Kidney (tissue), 14 donors: ENCODE measurements around the gene RFX8. TPM values are rescaled to one million over a fixed set of nuclear protein-coding genes. Genes with fewer than 3 reads are reported as not detected.

Source experiments
- DNase-seq, 5 donors: peaks; one replicate each; pipeline ENCODE4 v3.0.0-alpha.2; 2013 to 2020
- FAIRE-seq: peaks from 2 replicates; lab custom pipeline; 2012; peaks lifted over from hg19 to GRCh38; lab: Jason Lieb, UNC
- H3K27ac ChIP-seq, 2 donors: one replicate each; pipeline ENCODE4 v1.7.0; 2013; ENCODE audit warnings: low read depth in 2 of 2, low read length in 2 of 2, inconsistent platforms in 1 of 2
- H3K27me3 ChIP-seq: one replicate; pipeline ENCODE4 v1.7.1; 2013; ENCODE audit warnings: low read length, inconsistent platforms; ENCODE audit not compliant: control insufficient read depth, insufficient read depth
- H3K36me3 ChIP-seq, 3 donors: one replicate each; pipeline versions ENCODE4 v1.7.0 to v1.7.1; 2013; ENCODE audit warnings: low read length in 3 of 3, control low read depth in 1 of 3, inconsistent platforms in 1 of 3; ENCODE audit not compliant: insufficient read depth in 3 of 3, control insufficient read depth in 2 of 3
- H3K4me1 ChIP-seq, 3 donors: one replicate each; pipeline versions ENCODE4 v1.7.0 to v1.7.1; 2013; ENCODE audit warnings: low read length in 3 of 3, inconsistent platforms in 1 of 3, low read depth in 1 of 3; ENCODE audit not compliant: control insufficient read depth in 2 of 3, insufficient read depth in 2 of 3
- H3K4me3 ChIP-seq, 3 donors: one replicate each; pipeline versions ENCODE4 v1.7.0 to v1.8.1; 2013; ENCODE audit warnings: low read length in 3 of 3, control low read depth in 1 of 3, inconsistent platforms in 1 of 3
- H3K9ac ChIP-seq, 3 donors: one replicate each; pipeline versions ENCODE4 v1.7.0 to v1.7.1; 2013; ENCODE audit warnings: low read length in 3 of 3, control low read depth in 1 of 3, inconsistent platforms in 1 of 3
- H3K9me3 ChIP-seq, 3 donors: one replicate each; pipeline versions ENCODE4 v1.7.0 to v1.7.1; 2013; ENCODE audit warnings: low read length in 3 of 3, control low read depth in 1 of 3, inconsistent platforms in 1 of 3; ENCODE audit not compliant: control insufficient read depth in 2 of 3, insufficient read depth in 1 of 3
- CTCF ChIP-seq: IDR thresholded peaks from 3 replicates; pipeline ENCODE4 v1.5.1; 2012; ENCODE audit warnings: mild to moderate bottlenecking, moderate library complexity, borderline replicate concordance; ENCODE audit not compliant: insufficient read depth; ENCODE audit errors: extremely low read depth
- intact Hi-C: fragments of 100-400 bp; cut with DNase I; formaldehyde crosslinking; loops from one replicate; pipeline ENCODE4 v1.11.1; 2022
- polyA plus RNA-seq: library from polyadenylated mRNA; stranded (reverse); fragments of 350-450 nt; fragmentation: Illumina TruSeq; extraction: RNeasy Lipid Tissue Mini Kit (QIAGEN cat#74804); gene quantifications from one replicate; pipeline ENCODE4 v1.2.3, GENCODE V29; 2014; ENCODE audit warnings: low read depth, low replicate concordance; ENCODE audit not compliant: insufficient read depth
- total RNA-seq: library from RNA; stranded (reverse); fragmentation: NEBNext Ultra II Directional; extraction: Animal tissue kit (Norgen Biotek cat#: 25700); gene quantifications from one replicate; pipeline ENCODE4 v1.2.1, GENCODE V29; 2021
- donor health status: control.
- donor health status: control.
- donor health status: control.
- donor health status: control.
- donor health status: control.
- donor health status: DM: yes; HTN: yes; CAD: no.
- donor health status: Normal renal cell carcinoma (clear cell type).

Gene RFX8
- total and polyA plus RNA-seq, 2 donors from 2014 or later, result 0.28 TPM; not detected in 1

GRCh38 chr2:101388232-101388631 lies 86.7 kb downstream of the RFX8 start:
- Histone ChIP-seq H3K4me3 (no peak overlapping the region), H3K4me1 (peaks cover 0 to 10% (median 6%) of the 10 kb centered on the region in 3 donors), H3K9me3 (no peaks in the 10 kb centered on the region), H3K27me3 (peaks cover 21% of the 10 kb centered on the region), H3K9ac (no peak overlapping the region), H3K36me3 (no peaks in the 10 kb centered on the region), H3K27ac (no peak overlapping the region)
- no peak for TF ChIP-seq CTCF
- intact Hi-C loops, result no loop called here
- FAIRE-seq (no peak), DNase-seq (no peak)

DNA sequence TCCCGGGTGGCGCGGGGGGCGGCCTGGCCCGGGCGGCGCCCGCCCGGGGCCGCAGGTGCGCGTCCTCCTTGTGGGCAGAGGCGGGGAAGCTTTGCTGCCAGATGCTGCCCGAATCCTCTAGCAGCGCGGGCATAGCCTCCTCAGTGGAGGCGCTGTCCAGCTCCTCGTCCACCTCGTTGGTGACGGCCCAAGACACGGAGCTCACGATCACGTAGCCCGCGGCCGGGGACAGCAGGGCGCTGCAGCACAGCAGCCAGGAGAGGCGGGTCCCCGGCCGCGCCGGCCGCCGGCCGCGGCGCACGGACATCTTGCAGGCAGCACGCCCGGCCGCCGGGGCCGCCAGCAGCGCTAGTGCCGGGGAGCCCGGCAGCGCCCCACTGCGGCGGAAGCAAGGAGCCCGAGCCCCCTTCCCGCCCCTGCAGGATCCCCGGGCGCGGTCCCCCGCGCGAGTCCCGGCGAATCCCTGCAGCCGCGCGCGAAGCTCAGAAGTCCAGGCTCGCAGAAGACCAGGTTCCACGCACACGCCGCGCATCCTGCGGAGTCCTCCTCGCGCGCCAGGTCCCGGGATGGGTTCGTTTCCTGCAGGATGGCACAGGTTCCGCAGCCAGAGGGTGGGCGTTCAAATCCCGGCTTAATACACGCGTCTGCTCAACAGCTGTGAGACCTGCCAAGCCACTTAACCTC lies 87.6 kb downstream of the RFX8 start, which contains the start of gene CREG2:
CREG2 (minus strand) TSS at position 353 of the 684 bp plus-strand sequence; CDS start at position 307, 46 bp downstream.
- peak; percentile 81 to 90 (median 87) for DNase-seq
- H3K36me3 ChIP-seq, result no peaks in the 10 kb centered on the region
- H3K4me3 ChIP-seq, result peak within 1 kb of the TSS in 2 of 3 donors; percentile 16 to 33
- H3K9me3 ChIP-seq, result no peaks in the 10 kb centered on the region
- peaks cover 0 to 10% (median 6%) of the 10 kb centered on the region in 3 donors for H3K4me1 ChIP-seq
- peak; percentile 25 for TF ChIP-seq CTCF
- H3K9ac ChIP-seq, result no peak within 1 kb of the TSS
- no peak within 1 kb of the TSS for H3K27ac ChIP-seq
- peaks cover 21% of the 10 kb centered on the region for H3K27me3 ChIP-seq
- FAIRE-seq, result no peak
- intact Hi-C loops, result no loop called here

DNA sequence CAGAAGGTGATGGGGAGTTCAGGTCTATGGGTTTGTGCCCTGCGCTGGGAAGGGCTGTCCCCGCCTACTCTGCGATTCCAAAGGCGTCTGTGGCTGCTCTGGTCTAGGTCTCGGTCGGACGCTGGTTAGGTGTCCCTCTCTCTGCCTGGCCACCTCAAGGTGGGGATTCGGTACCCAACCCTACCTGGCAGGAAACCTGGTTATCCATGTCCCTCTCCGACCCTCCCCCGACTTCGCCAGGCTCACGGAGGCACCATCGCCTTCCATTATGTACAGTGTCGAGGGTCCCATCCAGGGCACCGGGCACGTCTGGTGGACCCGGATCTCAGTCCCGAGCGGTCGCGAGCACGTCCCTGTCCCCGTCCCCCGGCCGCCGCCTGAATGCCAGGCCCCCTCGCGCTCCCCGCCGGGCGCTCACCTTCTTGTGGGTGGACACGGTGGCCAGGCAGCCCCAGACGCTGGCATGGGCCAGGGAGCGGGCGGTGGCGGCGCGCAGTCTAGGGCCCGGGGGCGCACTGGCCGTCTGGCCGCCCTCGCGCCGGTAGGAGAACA lies 88.2 kb downstream of the RFX8 start:
- H3K9me3 ChIP-seq, result no peaks in the 10 kb centered on the region
- H3K4me1 ChIP-seq, result peaks cover 0 to 10% (median 6%) of the 10 kb centered on the region in 3 donors
- H3K4me3 ChIP-seq, result peak overlapping the region in 1 of 3 donors; percentile 33
- no peaks in the 10 kb centered on the region for H3K36me3 ChIP-seq
- H3K27me3 ChIP-seq, result peaks cover 21% of the 10 kb centered on the region
- intact Hi-C loops, result no loop called here
- TF ChIP-seq CTCF, result no peak
- H3K9ac ChIP-seq, result no peak overlapping the region
- DNase-seq (peak in 2 of 5 donors; percentile 12 to 19), FAIRE-seq (no peak)
- no peak overlapping the region for H3K27ac ChIP-seq
